ENCODE measurements around the gene ACVR1B.

The ACVR1B gene

DNA sequence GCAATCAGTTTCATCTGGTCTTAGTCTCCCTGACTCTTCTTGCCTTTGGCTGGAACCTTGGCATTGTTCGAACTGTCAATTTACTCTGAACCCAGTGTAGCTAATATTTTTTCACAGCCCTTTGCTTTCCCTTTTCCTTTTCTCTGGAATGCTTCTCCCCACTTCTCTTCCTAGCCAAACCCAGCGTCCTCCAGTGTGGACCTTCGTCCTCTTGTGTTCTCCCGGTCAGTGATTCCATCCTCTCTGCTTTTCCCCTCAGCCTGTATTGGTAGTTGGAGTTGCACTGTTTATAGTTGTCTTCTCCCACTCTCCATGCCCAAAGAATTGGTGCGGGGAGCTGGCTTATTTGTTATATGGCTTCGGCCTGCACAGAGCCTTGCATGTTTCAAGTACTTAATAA is 9.4 kb downstream of the ACVR1B start:
- H3K27ac ChIP-seq, result no peak overlapping the region
- DNase-seq (ENCODE audit: low spot score), result no peak
- ChIA-PET CTCF (no interaction called here), POLR2A (ENCODE audit: low non-redundant PET) (no interaction called here)
- no peak for TF ChIP-seq CTCF (conservative IDR thresholded peaks at IDR 0.05; ENCODE audit: low read depth)

DNA sequence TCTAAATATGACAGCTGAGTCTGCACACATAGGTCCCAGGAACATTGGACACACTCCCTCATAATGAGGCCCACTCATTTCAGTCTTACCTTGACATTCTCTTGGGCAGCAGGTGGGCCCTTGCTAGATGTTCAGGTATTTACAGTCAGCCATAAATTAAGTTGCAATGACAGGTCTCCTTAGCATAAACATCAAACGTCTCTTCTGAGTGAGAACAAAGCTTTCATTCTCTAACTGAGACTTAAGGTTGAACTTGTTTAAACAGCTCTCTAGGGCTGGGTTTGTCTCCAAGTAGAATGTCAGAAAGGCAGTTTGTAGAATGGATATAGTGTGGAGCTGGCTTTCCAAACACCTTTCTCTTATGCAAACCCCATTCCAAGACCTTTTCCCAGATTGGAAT is 10.3 kb downstream of the ACVR1B start:
- POLR2A ChIA-PET (ENCODE audit: low non-redundant PET), result no interaction called here
- DNase-seq (ENCODE audit: low spot score), result peak; percentile 26
- no peak for TF ChIP-seq CTCF (conservative IDR thresholded peaks at IDR 0.05; ENCODE audit: low read depth)
- CTCF ChIA-PET, result interaction anchor here (0.9 to 1.5 kb wide), 2 partner anchors 9 to 10 kb away, joined by 3 to 8 read pairs; no protein-coding TSS in a partner anchor
- H3K27ac ChIP-seq, result no peak overlapping the region

- POLR2A ChIA-PET (ENCODE audit: low non-redundant PET), result no interaction called here
- DNase-seq (ENCODE audit: low spot score), result no peak
- H3K27ac ChIP-seq, result no peak overlapping the region
- CTCF ChIA-PET, result interaction anchor here (1.5 kb wide), 1 partner anchor 8 kb away, joined by 8 read pairs; no protein-coding TSS in a partner anchor
- no peak for TF ChIP-seq CTCF (conservative IDR thresholded peaks at IDR 0.05; ENCODE audit: low read depth)
Observed at GRCh38 chr12:51962737-51963136, 11.2 kb downstream of the ACVR1B start.

DNA sequence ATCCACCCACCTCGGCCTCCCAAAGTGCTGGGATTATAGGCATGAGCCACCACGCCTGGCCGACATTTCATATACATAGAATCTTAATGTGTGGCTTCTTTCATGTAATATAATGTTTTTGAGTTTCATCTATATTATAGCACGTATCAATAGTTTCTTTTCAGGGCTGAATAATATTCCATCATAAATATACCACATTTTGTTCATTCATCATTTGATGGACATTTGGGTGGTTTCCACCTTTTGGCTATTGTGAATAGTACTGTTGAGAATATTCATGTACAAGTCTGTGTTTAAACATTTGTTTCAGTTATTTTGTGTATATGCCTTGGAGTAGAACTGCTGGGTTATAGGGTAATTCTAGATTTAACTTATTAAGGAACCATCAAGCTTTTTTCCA is 12.0 kb downstream of the ACVR1B start:
- H3K27ac ChIP-seq, result no peak overlapping the region
- DNase-seq (ENCODE audit: low spot score), result no peak
- POLR2A ChIA-PET (ENCODE audit: low non-redundant PET), result no interaction called here
- no peak for TF ChIP-seq CTCF (conservative IDR thresholded peaks at IDR 0.05; ENCODE audit: low read depth)
- CTCF ChIA-PET, result no interaction called here

DNA sequence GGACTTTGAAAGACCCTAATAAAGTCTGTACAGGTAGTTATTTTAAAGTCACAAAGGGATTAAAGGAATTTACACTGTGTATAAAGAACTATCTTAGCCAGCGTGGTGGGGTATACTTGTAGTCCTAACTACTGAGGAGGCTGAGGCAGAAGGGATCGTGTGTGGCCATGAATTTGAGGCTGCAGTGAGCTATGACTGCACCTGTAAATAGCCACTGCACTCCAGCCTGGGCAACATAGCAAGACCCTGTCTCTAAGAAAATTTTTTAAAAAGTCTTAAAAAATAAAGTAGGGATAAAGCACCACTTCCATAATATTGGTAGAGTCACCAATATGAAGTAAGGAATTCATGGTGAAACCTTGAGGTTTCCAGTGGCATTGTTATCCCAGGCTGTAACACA is 18.1 kb downstream of the ACVR1B start:
- H3K27ac ChIP-seq, result no peak overlapping the region
- no peak for TF ChIP-seq CTCF (conservative IDR thresholded peaks at IDR 0.05; ENCODE audit: low read depth)
- ChIA-PET POLR2A (ENCODE audit: low non-redundant PET) (no interaction called here), CTCF (interaction anchor here (0.6 to 1.3 kb wide), 3 partner anchors 15 to 46 kb away, joined by 3 to 6 read pairs (median 5); no protein-coding TSS in a partner anchor)
- DNase-seq (ENCODE audit: low spot score), result no peak

- POLR2A ChIA-PET (ENCODE audit: low non-redundant PET), result no interaction called here
- CTCF ChIA-PET, result interaction anchor here (0.6 to 1.3 kb wide), 11 partner anchors 9 to 723 kb away, joined by 3 to 9 read pairs (median 3); no protein-coding TSS in a partner anchor
- peak overlapping the region; percentile 86 for H3K27ac ChIP-seq
- DNase-seq (ENCODE audit: low spot score), result peak; percentile 64
- TF ChIP-seq CTCF (conservative IDR thresholded peaks at IDR 0.05; ENCODE audit: low read depth), result no peak; the same call in 1 of the 2 replicates
Observed at GRCh38 chr12:51970904-51971646, 19.6 kb downstream of the ACVR1B start.
